DMS114 treated with DMSO at 0.1 percent for 48 hours (cell line): ENCODE measurements around the gene CYP2J2.
"Not testable (repeated sequence)": the region's sequence is repeated elsewhere in the genome, so short reads cannot be mapped to it uniquely, and the experiment has no call there.

Experiments used
- DNase-seq: peaks from one replicate; lab custom pipeline; 2025; ENCODE audit not compliant: unreplicated experiment; lab: John Stamatoyannopoulos, UW

The CYP2J2 gene

DNA sequence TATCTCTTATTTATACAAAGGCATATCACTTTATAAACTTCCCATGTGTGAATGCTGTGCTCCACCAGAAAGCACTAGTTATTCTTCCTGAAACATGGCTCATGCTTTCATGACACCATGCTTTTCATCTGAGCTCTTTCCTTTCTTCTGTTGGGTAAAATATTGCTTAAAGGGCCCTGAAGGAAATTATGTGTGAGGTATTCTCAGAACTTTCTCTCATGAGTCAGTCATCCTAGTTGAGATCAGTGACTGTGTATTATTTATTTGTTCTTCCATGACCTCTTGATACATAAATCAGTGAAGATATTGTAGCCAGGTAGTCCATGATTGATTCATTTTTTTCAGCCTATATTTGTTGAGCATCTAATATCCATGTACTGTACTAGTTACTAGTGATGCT is 54.8 kb downstream of the CYP2J2 start:
- DNase-seq = no peak

DNA sequence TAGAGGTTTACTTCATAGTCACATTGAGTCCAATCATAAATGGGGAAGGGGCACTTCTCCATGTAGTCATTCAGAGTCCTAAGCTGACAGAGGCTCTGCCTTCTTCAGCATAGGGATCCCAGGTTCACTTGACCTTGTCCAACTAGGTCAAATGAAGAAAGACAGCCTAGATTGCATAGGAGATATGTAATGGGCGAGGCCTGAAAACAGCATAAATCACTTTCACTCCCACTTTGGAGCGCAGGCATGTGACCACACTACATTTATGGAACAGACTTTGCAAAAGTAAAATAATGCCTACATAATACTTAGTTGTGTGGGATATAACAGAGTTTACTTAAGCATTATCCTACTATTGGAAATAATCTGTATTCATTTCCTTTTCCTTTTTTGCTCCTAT is 60.1 kb downstream of the CYP2J2 start:
- DNase-seq = no peak

DNA sequence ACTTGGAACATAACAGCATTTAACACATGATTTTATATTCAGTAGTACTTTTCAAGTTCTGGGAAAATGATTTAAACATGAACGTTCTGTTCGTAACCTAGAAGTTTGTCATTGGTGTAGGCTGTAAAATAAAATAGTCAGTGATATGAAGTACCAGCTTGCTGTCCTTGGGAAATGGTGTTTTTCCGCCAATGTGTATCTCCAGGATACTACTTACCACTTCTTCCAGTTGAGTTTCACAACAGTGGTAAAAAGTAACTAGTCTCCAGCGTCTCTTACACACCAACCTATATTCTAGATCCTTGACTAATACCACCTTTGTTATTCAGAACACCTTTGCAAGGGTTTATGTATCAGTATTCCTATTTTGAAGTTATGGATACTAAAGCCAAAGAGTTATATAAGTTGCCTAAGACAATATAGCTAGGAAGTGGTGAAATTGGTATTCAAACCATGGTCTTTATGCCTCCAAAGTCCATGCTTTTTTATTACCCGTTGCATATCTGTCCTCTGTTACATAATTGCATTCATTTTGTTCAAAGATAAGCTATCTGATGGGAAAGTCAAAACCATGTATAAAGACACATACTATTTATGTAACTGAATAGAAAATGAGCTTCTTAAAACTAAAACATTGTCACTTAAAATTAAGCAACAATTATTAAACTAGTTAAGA is 68.8 kb downstream of the CYP2J2 start:
- no peak for DNase-seq

DNA sequence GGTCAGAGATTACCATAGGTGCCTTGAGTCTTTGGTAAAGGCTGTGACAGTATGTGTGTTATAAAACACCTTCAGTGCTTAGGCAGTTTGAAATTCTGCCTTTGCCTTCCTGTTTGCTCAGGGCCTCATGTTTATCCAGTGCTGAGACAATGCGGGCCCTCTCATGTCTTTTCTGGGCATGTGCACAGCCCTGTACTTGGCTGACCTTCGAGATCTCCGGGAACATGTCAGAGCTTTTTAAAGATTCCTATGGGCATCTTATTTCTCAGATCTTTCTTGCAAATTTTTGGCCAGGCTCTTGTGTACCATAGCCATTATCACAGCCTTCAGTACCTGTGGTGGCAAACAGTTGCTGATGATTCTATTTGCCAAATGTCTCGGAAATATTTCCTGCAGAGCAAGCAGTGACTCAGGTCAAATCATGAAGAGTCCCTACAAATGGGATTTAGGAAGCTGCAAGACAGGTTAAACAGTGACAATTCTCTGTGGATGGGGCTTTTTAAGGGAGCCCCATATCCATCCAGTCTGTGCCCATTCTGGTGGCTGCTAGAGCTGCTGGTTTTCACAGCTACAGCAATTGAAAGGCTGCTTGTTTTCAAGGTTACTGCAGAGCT is 69.7 kb downstream of the CYP2J2 start:
- DNase-seq = no peak

DNA sequence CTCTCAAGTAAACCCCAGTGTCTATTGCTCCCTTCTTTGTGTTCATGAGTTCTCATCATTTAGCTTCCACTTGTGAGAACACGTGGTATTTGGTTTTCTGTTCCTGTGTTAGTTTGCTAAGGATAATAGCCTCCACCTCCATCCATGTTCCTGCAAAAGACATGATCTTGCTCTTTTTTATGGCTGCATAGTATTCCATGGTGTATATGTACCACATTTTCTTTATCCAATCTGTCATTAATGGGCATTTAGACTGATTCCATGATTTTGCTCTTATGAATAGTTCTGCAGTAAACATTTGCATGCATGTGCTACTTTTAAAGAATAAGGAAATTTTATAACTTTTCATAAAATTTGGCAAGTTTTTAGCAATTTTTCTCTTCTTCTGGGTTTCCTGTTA is 71.3 kb downstream of the CYP2J2 start:
- not testable (repeated sequence) for DNase-seq

DNA sequence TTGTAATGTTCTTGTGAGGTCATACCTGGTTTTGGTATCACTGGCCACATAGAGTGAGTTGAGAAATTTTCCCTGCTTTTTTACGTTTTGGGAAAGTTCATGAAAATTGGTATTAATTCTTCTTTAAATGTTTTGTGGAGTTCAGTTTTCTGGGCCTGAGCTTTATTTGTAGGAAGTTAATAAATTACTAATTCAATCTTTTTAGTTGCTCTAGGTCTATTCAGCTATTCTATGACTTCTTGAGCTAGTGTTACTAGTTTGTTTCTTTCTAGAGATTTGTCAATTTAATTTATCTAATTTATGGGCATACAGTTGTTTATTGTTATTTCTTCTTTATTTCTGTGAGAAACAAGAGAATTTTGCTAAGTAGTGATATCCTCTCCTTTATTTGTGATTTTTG is 74.5 kb downstream of the CYP2J2 start:
- DNase-seq = no peak

DNA sequence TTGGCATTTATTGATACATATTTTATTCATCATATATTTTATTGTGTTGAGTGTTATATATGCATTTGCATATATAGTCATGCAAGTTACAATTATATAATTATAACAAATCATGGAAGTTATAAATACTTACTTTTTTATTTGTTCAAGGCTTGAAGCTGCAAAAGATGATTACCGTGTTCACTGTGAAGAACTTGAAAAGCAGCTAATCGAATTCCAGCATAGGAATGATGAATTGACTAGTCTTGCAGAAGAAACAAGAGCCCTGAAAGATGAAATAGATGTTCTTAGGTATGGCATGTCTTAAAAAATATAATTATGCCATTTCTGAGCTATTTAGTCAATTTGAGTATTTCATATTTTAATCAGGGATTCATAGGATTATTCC is 79.7 kb downstream of the CYP2J2 start:
- DNase-seq = no peak

DNA sequence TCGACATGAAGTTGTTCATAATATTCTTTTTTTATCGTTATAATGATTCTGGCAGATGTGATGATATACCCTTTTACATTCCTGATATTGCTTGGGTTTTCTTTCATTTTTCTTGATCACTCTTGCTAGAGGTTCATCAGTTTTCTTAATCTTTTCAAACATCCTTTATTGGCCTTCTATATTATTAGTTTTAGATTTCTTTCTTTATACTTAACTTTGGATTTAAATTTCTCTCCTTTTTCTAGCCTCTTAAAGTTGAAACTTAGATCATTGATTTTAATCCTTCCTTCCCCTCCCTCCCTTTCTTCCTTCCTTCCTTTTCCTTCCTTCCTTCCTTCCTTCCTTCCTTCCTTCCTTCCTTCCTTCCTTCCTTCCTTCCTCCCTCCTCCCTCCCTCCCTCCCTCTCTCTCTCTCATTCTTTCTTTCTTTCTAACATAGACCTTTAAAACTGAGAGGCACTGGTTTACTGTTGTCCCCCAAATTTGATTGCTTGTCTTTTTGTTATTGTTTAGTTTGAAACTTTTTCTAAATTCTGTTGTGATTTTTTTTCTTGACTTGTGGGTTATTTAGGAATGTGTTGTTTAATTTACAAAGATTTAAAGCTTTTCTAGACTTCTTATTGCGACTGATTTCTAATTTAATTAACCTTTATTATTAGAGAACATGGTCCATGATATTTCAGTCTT is 80.2 kb downstream of the CYP2J2 start:
- no peak for DNase-seq

DNA sequence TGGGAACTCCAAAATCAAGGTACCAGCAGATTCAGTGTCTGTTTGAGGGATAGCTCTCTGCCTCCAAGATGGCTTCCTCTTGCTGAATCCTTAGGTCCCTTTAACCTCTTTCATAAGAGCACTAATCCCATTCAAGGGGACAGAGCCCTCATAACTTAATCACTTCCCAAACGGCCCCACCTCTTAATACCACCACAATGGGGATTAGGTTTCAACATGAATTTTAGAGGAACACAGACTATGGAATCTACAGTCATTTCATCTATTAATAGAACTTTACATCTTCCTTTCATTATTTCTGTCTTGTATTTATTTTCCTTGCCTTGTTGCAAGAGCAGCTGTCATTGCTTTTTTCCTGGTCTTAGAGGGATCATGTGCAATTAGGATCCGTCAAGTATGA is 81.5 kb downstream of the CYP2J2 start:
- DNase-seq = no peak
